ENCODE measurements around the gene CXCL6. TPM values are rescaled to one million over a fixed set of nuclear protein-coding genes. Genes with fewer than 3 reads are reported as not detected.

CXCL6 gene
- polyA plus RNA-seq, 1 experiment, result 0.43 TPM

DNA sequence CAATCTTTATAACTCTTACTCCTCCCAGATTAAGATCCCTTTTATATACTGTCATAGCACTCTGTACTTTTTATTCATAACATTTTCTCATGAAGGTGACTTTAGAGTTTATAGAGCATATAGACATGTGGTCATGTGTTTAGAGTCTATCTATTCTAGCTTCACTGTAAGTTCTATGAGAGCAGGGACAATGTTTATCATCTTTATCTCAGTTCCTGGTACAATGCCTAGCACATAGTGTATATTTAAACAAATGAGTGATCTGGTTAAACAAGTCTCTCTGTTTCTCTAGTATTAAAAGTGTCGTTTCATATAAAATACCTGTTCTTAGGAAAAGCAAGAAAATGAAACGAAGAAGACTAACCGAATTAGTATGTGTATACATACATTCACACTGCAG is 3.2 kb downstream of the CXCL6 start:
- TF ChIP-seq CTCF (IDR thresholded peaks at IDR 0.05; ENCODE audit: low read depth, low read length), result no peak
- no peak for DNase-seq (ENCODE audit: low read depth, low spot score)
- no peak overlapping the region for H3K4me3 ChIP-seq (ENCODE audit: low read depth, low read length)
- no peaks in the 10 kb centered on the region for H3K9me3 ChIP-seq (ENCODE audit: control insufficient read depth, insufficient read depth, low read length)
- H3K27ac ChIP-seq (ENCODE audit: low read depth, low read length), result no peak overlapping the region
- CTCF ChIA-PET, result interaction anchor here (0.6 to 1.6 kb wide), 2 partner anchors 110 to 295 kb away, joined by 3 to 5 read pairs; no protein-coding TSS in a partner anchor
- H3K27me3 ChIP-seq (ENCODE audit: control insufficient read depth, insufficient read depth, low read length), result no peaks in the 10 kb centered on the region
- POLR2A ChIA-PET, result interaction anchor here (0.6 to 0.7 kb wide), 2 partner anchors 8 to 16 kb away, joined by 3 to 4 read pairs; no protein-coding TSS in a partner anchor

GRCh38 chr4:73841243-73841925 is 4.9 kb downstream of the CXCL6 start:
- no peak overlapping the region for H3K4me3 ChIP-seq (ENCODE audit: low read depth, low read length)
- TF ChIP-seq CTCF (IDR thresholded peaks at IDR 0.05; ENCODE audit: low read depth, low read length), result no peak
- no peaks in the 10 kb centered on the region for H3K9me3 ChIP-seq (ENCODE audit: control insufficient read depth, insufficient read depth, low read length)
- ChIA-PET CTCF (interaction anchor here (1.6 kb wide), 1 partner anchor 112 kb away, joined by 5 read pairs; no protein-coding TSS in a partner anchor), POLR2A (no interaction called here)
- no peak overlapping the region for H3K27ac ChIP-seq (ENCODE audit: low read depth, low read length)
- no peaks in the 10 kb centered on the region for H3K27me3 ChIP-seq (ENCODE audit: control insufficient read depth, insufficient read depth, low read length)
- no peak for DNase-seq (ENCODE audit: low read depth, low spot score)

DNA sequence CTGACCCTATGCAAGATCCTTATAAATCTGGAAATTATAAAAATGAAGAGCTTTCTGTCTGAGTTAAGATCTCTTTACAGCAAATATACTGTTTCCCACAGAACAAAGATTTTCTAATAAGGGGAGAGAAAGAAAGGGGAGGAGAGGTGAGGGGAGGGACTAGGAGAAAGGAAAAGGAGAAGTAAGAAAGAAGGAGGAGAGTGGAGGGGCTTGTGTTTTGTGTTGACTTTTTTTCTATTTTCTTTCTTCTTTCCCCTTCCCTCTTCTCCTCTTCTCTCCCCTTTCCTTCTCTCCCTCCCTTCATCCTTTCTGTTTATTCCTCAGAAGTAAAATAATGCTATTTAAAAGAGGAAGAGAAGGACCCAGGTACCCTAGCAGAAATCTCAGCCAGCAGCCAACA is 6.2 kb downstream of the CXCL6 start:
- H3K9me3 ChIP-seq (ENCODE audit: control insufficient read depth, insufficient read depth, low read length), result no peaks in the 10 kb centered on the region
- ChIA-PET CTCF (interaction anchor here (1.0 kb wide), 1 partner anchor 17 kb away, joined by 3 read pairs; no protein-coding TSS in a partner anchor), POLR2A (no interaction called here)
- TF ChIP-seq CTCF (IDR thresholded peaks at IDR 0.05; ENCODE audit: low read depth, low read length), result no peak
- H3K27me3 ChIP-seq (ENCODE audit: control insufficient read depth, insufficient read depth, low read length), result no peaks in the 10 kb centered on the region
- no peak overlapping the region for H3K27ac ChIP-seq (ENCODE audit: low read depth, low read length)
- no peak for DNase-seq (ENCODE audit: low read depth, low spot score)
- no peak overlapping the region for H3K4me3 ChIP-seq (ENCODE audit: low read depth, low read length)

DNA sequence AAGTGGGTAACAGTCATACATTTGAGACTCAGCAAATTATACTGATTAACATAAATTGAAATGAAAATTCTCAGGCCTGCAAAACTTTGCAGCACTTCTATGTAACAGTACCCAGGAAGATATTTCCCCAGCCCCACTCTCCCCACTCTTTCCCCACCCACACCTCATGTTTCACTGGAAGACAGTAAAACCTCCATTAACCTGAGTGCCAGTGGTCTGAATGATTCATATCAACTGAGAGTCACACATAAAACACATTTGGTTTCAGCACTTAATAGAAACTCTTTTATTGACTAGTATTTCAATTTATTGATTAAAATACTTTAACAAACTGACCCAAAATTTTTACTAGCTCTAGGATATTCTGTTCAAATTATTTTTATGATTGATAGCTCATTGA is 6.9 kb downstream of the CXCL6 start:
- CTCF ChIA-PET, result interaction anchor here (0.9 to 1.0 kb wide), 4 partner anchors 16 to 291 kb away, joined by 3 read pairs; no protein-coding TSS in a partner anchor
- POLR2A ChIA-PET, result interaction anchor here (1.3 kb wide), 1 partner anchor 16 kb away, joined by 3 read pairs; no protein-coding TSS in a partner anchor
- no peak for TF ChIP-seq CTCF (IDR thresholded peaks at IDR 0.05; ENCODE audit: low read depth, low read length)
- Histone ChIP-seq H3K9me3 (ENCODE audit: control insufficient read depth, insufficient read depth, low read length) (no peaks in the 10 kb centered on the region), H3K27me3 (ENCODE audit: control insufficient read depth, insufficient read depth, low read length) (no peaks in the 10 kb centered on the region), H3K27ac (ENCODE audit: low read depth, low read length) (no peak overlapping the region), H3K4me3 (ENCODE audit: low read depth, low read length) (no peak overlapping the region)
- no peak for DNase-seq (ENCODE audit: low read depth, low spot score)

DNA sequence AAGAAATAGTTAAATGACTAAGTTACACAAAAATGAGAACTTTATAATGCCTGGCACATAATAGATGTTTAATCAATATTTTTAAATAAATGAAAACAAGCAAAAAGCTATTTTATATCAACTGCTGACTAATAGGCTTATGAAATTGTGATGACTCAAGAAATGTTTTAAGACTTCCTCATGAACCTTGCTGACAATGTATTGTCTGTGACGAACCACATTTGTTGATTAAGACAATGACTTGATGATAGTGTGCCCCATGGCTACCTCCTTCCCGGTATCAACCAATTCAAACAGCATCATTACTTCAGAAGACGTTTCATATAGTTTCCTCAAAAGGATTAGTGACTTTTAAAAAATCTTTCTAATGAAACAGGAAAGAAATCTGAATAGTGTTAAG is 7.9 kb downstream of the CXCL6 start:
- DNase-seq (ENCODE audit: low read depth, low spot score), result no peak
- H3K27ac ChIP-seq (ENCODE audit: low read depth, low read length), result no peak overlapping the region
- no peak overlapping the region for H3K4me3 ChIP-seq (ENCODE audit: low read depth, low read length)
- H3K27me3 ChIP-seq (ENCODE audit: control insufficient read depth, insufficient read depth, low read length), result no peaks in the 10 kb centered on the region
- ChIA-PET POLR2A (interaction anchor here (1.3 kb wide), 1 partner anchor 15 kb away, joined by 3 read pairs; no protein-coding TSS in a partner anchor), CTCF (interaction anchor here (0.9 kb wide), 1 partner anchor 290 kb away, joined by 3 read pairs; no protein-coding TSS in a partner anchor)
- H3K9me3 ChIP-seq (ENCODE audit: control insufficient read depth, insufficient read depth, low read length), result no peaks in the 10 kb centered on the region
- no peak for TF ChIP-seq CTCF (IDR thresholded peaks at IDR 0.05; ENCODE audit: low read depth, low read length)

Data from AG04450 (cell line).